Fibroblast of lung (primary cell): ENCODE data around the gene ARID1B. TPM values are rescaled to one million over a fixed set of nuclear protein-coding genes. Genes with fewer than 3 reads are reported as not detected.

Source experiments
- DNase-seq, 2 donors: peaks; one replicate each; pipeline versions ENCODE4 v3.0.0 to v3.0.0-alpha.2; 2010; ENCODE audit warnings: low read depth in 2 of 2
- H2AFZ ChIP-seq: 2 replicates; pipeline ENCODE4 v1.5.1; 2012; ENCODE audit warnings: low read length, control low read depth, inconsistent platforms
- H3K27ac ChIP-seq: 2 replicates; pipeline ENCODE4 v1.5.1; 2011; ENCODE audit warnings: low read length, control low read depth; ENCODE audit not compliant: insufficient read depth
- H3K27me3 ChIP-seq: 2 replicates; pipeline ENCODE4 v1.5.1; 2011; ENCODE audit warnings: mild to moderate bottlenecking, low read length; ENCODE audit not compliant: control insufficient read depth, insufficient read depth
- H3K36me3 ChIP-seq: 2 replicates; pipeline ENCODE4 v1.5.1; 2011; ENCODE audit warnings: low read length; ENCODE audit not compliant: control insufficient read depth, insufficient read depth
- H3K4me1 ChIP-seq: 2 replicates; pipeline ENCODE4 v1.5.1; 2011; ENCODE audit warnings: low read length; ENCODE audit not compliant: control insufficient read depth, insufficient read depth; ENCODE audit errors: extremely low read depth
- H3K4me2 ChIP-seq: 2 replicates; pipeline ENCODE4 v1.5.1; 2011; ENCODE audit warnings: low read length, control low read depth; ENCODE audit not compliant: insufficient read depth; ENCODE audit errors: extremely low read depth
- H3K4me3 ChIP-seq, 4 experiments: fragments of 200-600 bp in 1 of 4; sonication (generic) in 1 of 4; replicated peaks in 1 of 4; 2 replicates each; pipeline ENCODE4 v1.5.1; 2011 to 2016; ENCODE audit warnings: low read length in 4 of 4, low read depth in 3 of 4, mild to moderate bottlenecking in 3 of 4, control low read depth in 2 of 4, inconsistent platforms in 1 of 4, mixed read lengths in 1 of 4; ENCODE audit not compliant: insufficient read depth in 1 of 4; ENCODE audit errors: control extremely low read depth in 1 of 4
- H3K79me2 ChIP-seq: 2 replicates; pipeline ENCODE4 v1.5.1; 2012; ENCODE audit warnings: mild to moderate bottlenecking, low read length, inconsistent platforms; ENCODE audit not compliant: control insufficient read depth, insufficient read depth
- H3K9ac ChIP-seq: 2 replicates; pipeline ENCODE4 v1.5.1; 2011; ENCODE audit warnings: mild to moderate bottlenecking, low read length, control low read depth; ENCODE audit not compliant: insufficient read depth
- H3K9me3 ChIP-seq: 2 replicates; pipeline ENCODE4 v1.5.1; 2012; ENCODE audit warnings: low read depth, low read length; ENCODE audit not compliant: control insufficient read depth, insufficient read depth
- H4K20me1 ChIP-seq: 2 replicates; pipeline ENCODE4 v1.5.1; 2011; ENCODE audit warnings: low read length; ENCODE audit not compliant: control insufficient read depth, insufficient read depth; ENCODE audit errors: extremely low read depth
- EZH2 ChIP-seq: IDR thresholded peaks from 2 replicates; pipeline ENCODE4 v1.5.1; 2012; ENCODE audit warnings: low read length, control low read depth, mild to moderate bottlenecking; ENCODE audit errors: missing control alignments
- polyA plus RNA-seq, 2 donors: library from polyadenylated mRNA; depleted of rRNA in 1 of 2; stranded (reverse) in 1 of 2; unstranded in 1 of 2; fragments of >200 nt; gene quantifications; 2 replicates each; pipeline ENCODE4 v1.2.1, GENCODE V29; 2011 to 2012; ENCODE audit warnings: missing spikeins in 1 of 2
- total RNA-seq: library from RNA; depleted of rRNA; stranded (reverse); fragments of >200 nt; gene quantifications from 2 replicates; pipeline ENCODE4 v1.2.1, GENCODE V29; 2014
- TF ChIP-seq, protein P1 (sequence below), 2 donors: IDR thresholded peaks in 1 of 2; conservative IDR thresholded peaks in 1 of 2; 1 replicate in 1 of 2; 2 replicates in 1 of 2; pipeline ENCODE4 v1.5.1; 2011 to 2012; ENCODE audit warnings: low read length in 2 of 2, control low read depth in 1 of 2, inconsistent platforms in 1 of 2, low read depth in 1 of 2, mild to moderate bottlenecking in 1 of 2

ARID1B gene
- total and polyA plus RNA-seq, 2 donors (not counting 1 experiment from before 2014, with no cell fraction given) = 15.4 to 41.9 TPM

DNA sequence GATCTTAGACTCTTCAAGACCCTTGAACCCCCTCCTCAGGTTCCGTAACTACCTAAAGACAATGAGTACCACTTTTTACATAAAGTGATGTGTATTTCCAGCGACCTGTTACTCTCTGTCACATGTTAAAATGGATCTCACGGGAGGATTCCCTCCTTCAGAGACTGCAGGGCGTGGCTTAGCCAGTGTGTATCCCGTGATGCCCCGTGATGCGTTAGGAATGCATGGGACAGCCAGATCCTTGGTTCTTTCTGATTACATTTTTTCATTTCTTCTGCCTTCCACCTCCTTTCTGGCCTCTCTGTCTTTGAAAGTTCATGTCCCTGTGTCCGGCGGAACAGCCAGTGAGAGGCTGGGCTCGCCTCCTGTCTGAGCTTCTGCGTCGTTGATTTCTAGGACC lies 390.7 kb downstream of the ARID1B start:
- H2AFZ ChIP-seq = no peak overlapping the region
- H3K27me3 ChIP-seq = no peaks in the 10 kb centered on the region
- no peak for TF ChIP-seq EZH2
- TF ChIP-seq, protein P1, sequence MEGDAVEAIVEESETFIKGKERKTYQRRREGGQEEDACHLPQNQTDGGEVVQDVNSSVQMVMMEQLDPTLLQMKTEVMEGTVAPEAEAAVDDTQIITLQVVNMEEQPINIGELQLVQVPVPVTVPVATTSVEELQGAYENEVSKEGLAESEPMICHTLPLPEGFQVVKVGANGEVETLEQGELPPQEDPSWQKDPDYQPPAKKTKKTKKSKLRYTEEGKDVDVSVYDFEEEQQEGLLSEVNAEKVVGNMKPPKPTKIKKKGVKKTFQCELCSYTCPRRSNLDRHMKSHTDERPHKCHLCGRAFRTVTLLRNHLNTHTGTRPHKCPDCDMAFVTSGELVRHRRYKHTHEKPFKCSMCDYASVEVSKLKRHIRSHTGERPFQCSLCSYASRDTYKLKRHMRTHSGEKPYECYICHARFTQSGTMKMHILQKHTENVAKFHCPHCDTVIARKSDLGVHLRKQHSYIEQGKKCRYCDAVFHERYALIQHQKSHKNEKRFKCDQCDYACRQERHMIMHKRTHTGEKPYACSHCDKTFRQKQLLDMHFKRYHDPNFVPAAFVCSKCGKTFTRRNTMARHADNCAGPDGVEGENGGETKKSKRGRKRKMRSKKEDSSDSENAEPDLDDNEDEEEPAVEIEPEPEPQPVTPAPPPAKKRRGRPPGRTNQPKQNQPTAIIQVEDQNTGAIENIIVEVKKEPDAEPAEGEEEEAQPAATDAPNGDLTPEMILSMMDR (conservative IDR thresholded peaks at IDR 0.05 in 1 of 2, IDR thresholded peaks at IDR 0.05 in 1 of 2; ENCODE audit: low read depth in 1 of 2, low read length in 2 of 2) = no peak

GRCh38 chr6:157168471-157168870 lies 391.3 kb downstream of the ARID1B start:
- TF ChIP-seq, protein P1 (conservative IDR thresholded peaks at IDR 0.05 in 1 of 2, IDR thresholded peaks at IDR 0.05 in 1 of 2; ENCODE audit: low read depth in 1 of 2, low read length in 2 of 2) = no peak
- TF ChIP-seq EZH2 = no peak
- Histone ChIP-seq H2AFZ (no peak overlapping the region), H3K4me3 (no peak overlapping the region), H3K27me3 (no peaks in the 10 kb centered on the region), H3K9ac (no peak overlapping the region), H3K4me1 (no peaks in the 10 kb centered on the region), H3K79me2 (no peaks in the 10 kb centered on the region), H4K20me1 (no peaks in the 10 kb centered on the region), H3K9me3 (no peaks in the 10 kb centered on the region), H3K4me2 (no peak overlapping the region), H3K27ac (no peak overlapping the region), H3K36me3 (peaks cover 3% of the 10 kb centered on the region)
- DNase-seq = no peak

More for the DNA sequence above, 390.7 kb downstream of the ARID1B start:
- Histone ChIP-seq H3K4me1 (no peaks in the 10 kb centered on the region), H3K27ac (no peak overlapping the region), H4K20me1 (no peaks in the 10 kb centered on the region), H3K9me3 (no peaks in the 10 kb centered on the region), H3K79me2 (no peaks in the 10 kb centered on the region), H3K4me3 (no peak overlapping the region), H3K36me3 (peaks cover 3% of the 10 kb centered on the region), H3K4me2 (no peak overlapping the region), H3K9ac (no peak overlapping the region)
- no peak for DNase-seq

GRCh38 chr6:157169226-157169625 lies 392.0 kb downstream of the ARID1B start:
- Histone ChIP-seq H3K9ac (no peak overlapping the region), H3K79me2 (no peaks in the 10 kb centered on the region), H3K27me3 (no peaks in the 10 kb centered on the region), H3K27ac (no peak overlapping the region), H3K36me3 (peaks cover 3% of the 10 kb centered on the region), H3K4me3 (no peak overlapping the region), H2AFZ (no peak overlapping the region), H4K20me1 (no peaks in the 10 kb centered on the region), H3K4me1 (no peaks in the 10 kb centered on the region), H3K4me2 (no peak overlapping the region), H3K9me3 (no peaks in the 10 kb centered on the region)
- TF ChIP-seq, protein P1 (conservative IDR thresholded peaks at IDR 0.05 in 1 of 2, IDR thresholded peaks at IDR 0.05 in 1 of 2; ENCODE audit: low read depth in 1 of 2, low read length in 2 of 2) = no peak
- no peak for TF ChIP-seq EZH2
- DNase-seq = peak in 1 of 2 donors; percentile 52
